ENCODE results near the gene TAX1BP1. TPM values are rescaled to one million over a fixed set of nuclear protein-coding genes. Genes with fewer than 3 reads are reported as not detected.

Gene TAX1BP1
- polyA plus RNA-seq, 1 donor from 2014 or later, result 115 TPM

DNA sequence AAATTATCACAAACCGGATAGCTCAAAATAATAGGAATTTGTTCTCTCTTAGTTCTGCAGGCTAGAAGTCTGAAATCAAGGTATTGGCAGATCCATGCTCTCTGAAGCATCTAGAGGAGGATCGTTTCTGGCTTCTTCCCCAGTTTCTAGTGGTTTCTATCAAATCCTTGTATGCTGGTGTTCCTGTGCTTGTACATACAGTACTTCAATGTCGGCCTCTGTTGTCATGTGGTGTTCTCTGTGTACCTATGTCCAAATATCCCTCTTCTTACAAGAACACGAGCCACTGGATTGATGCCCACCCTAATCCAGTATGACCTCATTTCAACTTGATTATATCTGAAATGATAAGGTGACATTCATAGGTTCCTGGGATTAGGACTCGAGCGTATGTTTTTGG is 9.8 kb upstream of the TAX1BP1 start:
- Histone ChIP-seq H3K9ac (ENCODE audit: low read length) (no peak overlapping the region), H3K36me3 (ENCODE audit: insufficient read depth, low read length) (no peaks in the 10 kb centered on the region), H3K4me3 (ENCODE audit: low read length) (no peak overlapping the region), H3K9me2 (ENCODE audit: insufficient read depth, low read length) (no peaks in the 10 kb centered on the region), H3K27ac (ENCODE audit: low read length) (no peak overlapping the region), H3F3A (ENCODE audit: insufficient read depth, low read length, poor library complexity, severe bottlenecking) (no peaks in the 10 kb centered on the region), H3K9me3 (ENCODE audit: low read length) (no peaks in the 10 kb centered on the region), H4K20me1 (ENCODE audit: insufficient read depth) (no peaks in the 10 kb centered on the region), H3K27me3 (ENCODE audit: insufficient read depth, low read depth, low read length) (no peaks in the 10 kb centered on the region), H3K4me2 (ENCODE audit: low read length) (no peak overlapping the region), H3K79me2 (replicated peaks; ENCODE audit: insufficient read depth, low read length) (no peaks in the 10 kb centered on the region), H2AFZ (ENCODE audit: low read depth, low read length) (no peak overlapping the region)
- TF ChIP-seq TAF1 (IDR thresholded peaks at IDR 0.05; ENCODE audit: low read depth), result no peak
- no peak for TF ChIP-seq RAD21 (conservative IDR thresholded peaks at IDR 0.05)

DNA sequence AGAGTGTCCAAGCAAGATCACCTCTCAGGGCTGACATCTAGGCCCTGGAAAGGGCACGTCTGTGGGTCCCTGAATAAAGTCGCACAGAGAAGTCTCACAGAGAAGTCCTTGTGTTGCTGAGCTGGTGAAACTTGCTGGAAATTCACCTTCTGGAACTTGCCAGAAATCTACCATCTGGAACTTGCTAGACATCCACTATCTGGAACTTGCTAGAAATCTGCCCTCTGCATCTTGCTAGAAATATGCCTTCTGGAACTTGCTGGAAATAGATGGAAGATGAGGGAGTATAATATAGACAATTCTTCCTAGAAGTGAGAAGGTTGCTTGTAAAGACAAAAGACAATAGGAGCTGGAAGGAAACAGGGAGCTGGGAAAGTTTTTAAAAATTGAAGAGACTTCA is 5.4 kb upstream of the TAX1BP1 start:
- H3K9ac ChIP-seq (ENCODE audit: low read length), result no peak overlapping the region
- H3K9me3 ChIP-seq (ENCODE audit: low read length), result no peaks in the 10 kb centered on the region
- no peaks in the 10 kb centered on the region for H3K36me3 ChIP-seq (ENCODE audit: insufficient read depth, low read length)
- H3K27me3 ChIP-seq (ENCODE audit: insufficient read depth, low read depth, low read length), result no peaks in the 10 kb centered on the region
- H4K20me1 ChIP-seq (ENCODE audit: insufficient read depth), result no peaks in the 10 kb centered on the region
- no peak overlapping the region for H3K27ac ChIP-seq (ENCODE audit: low read length)
- no peak overlapping the region for H2AFZ ChIP-seq (ENCODE audit: low read depth, low read length)
- H3F3A ChIP-seq (ENCODE audit: insufficient read depth, low read length, poor library complexity, severe bottlenecking), result no peaks in the 10 kb centered on the region
- H3K4me3 ChIP-seq (ENCODE audit: low read length), result no peak overlapping the region
- TF ChIP-seq MXI1 (conservative IDR thresholded peaks at IDR 0.05; ENCODE audit: poor library complexity, severe bottlenecking) (no peak), POLR2AphosphoS5 (IDR thresholded peaks at IDR 0.05) (no peak)
- no peaks in the 10 kb centered on the region for H3K9me2 ChIP-seq (ENCODE audit: insufficient read depth, low read length)
- H3K79me2 ChIP-seq (replicated peaks; ENCODE audit: insufficient read depth, low read length), result no peaks in the 10 kb centered on the region
- H3K4me2 ChIP-seq (ENCODE audit: low read length), result no peak overlapping the region

- no peak overlapping the region for H3K4me3 ChIP-seq (ENCODE audit: low read length)
- no peaks in the 10 kb centered on the region for H3F3A ChIP-seq (ENCODE audit: insufficient read depth, low read length, poor library complexity, severe bottlenecking)
- no peaks in the 10 kb centered on the region for H3K9me3 ChIP-seq (ENCODE audit: low read length)
- TF ChIP-seq RAD21 (conservative IDR thresholded peaks at IDR 0.05), result no peak
- no peak for TF ChIP-seq POLR2AphosphoS5 (IDR thresholded peaks at IDR 0.05)
- no peak for TF ChIP-seq MXI1 (conservative IDR thresholded peaks at IDR 0.05; ENCODE audit: poor library complexity, severe bottlenecking)
- no peak for TF ChIP-seq CTCF (IDR thresholded peaks at IDR 0.05; ENCODE audit: poor library complexity, severe bottlenecking)
- TF ChIP-seq EP300 (conservative IDR thresholded peaks at IDR 0.05; ENCODE audit: poor library complexity, severe bottlenecking), result no peak
- TF ChIP-seq, protein P1, sequence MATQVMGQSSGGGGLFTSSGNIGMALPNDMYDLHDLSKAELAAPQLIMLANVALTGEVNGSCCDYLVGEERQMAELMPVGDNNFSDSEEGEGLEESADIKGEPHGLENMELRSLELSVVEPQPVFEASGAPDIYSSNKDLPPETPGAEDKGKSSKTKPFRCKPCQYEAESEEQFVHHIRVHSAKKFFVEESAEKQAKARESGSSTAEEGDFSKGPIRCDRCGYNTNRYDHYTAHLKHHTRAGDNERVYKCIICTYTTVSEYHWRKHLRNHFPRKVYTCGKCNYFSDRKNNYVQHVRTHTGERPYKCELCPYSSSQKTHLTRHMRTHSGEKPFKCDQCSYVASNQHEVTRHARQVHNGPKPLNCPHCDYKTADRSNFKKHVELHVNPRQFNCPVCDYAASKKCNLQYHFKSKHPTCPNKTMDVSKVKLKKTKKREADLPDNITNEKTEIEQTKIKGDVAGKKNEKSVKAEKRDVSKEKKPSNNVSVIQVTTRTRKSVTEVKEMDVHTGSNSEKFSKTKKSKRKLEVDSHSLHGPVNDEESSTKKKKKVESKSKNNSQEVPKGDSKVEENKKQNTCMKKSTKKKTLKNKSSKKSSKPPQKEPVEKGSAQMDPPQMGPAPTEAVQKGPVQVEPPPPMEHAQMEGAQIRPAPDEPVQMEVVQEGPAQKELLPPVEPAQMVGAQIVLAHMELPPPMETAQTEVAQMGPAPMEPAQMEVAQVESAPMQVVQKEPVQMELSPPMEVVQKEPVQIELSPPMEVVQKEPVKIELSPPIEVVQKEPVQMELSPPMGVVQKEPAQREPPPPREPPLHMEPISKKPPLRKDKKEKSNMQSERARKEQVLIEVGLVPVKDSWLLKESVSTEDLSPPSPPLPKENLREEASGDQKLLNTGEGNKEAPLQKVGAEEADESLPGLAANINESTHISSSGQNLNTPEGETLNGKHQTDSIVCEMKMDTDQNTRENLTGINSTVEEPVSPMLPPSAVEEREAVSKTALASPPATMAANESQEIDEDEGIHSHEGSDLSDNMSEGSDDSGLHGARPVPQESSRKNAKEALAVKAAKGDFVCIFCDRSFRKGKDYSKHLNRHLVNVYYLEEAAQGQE (IDR thresholded peaks at IDR 0.05; ENCODE audit: borderline replicate concordance), result no peak
- TF ChIP-seq SMC3 (conservative IDR thresholded peaks at IDR 0.05; ENCODE audit: poor library complexity), result no peak
- no peak for TF ChIP-seq EZH2 (IDR thresholded peaks at IDR 0.05; ENCODE audit: borderline replicate concordance, insufficient read depth, low read length, poor library complexity, severe bottlenecking)
- TF ChIP-seq TAF1 (IDR thresholded peaks at IDR 0.05; ENCODE audit: low read depth), result no peak
- H2AFZ ChIP-seq (ENCODE audit: low read depth, low read length), result no peak overlapping the region
- no peaks in the 10 kb centered on the region for H3K79me2 ChIP-seq (replicated peaks; ENCODE audit: insufficient read depth, low read length)
- no peak overlapping the region for H3K4me2 ChIP-seq (ENCODE audit: low read length)
- H4K20me1 ChIP-seq (ENCODE audit: insufficient read depth), result no peaks in the 10 kb centered on the region
- no peaks in the 10 kb centered on the region for H3K27me3 ChIP-seq (ENCODE audit: insufficient read depth, low read depth, low read length)
- no peak overlapping the region for H3K27ac ChIP-seq (ENCODE audit: low read length)
- no peaks in the 10 kb centered on the region for H3K9me2 ChIP-seq (ENCODE audit: insufficient read depth, low read length)
- H3K9ac ChIP-seq (ENCODE audit: low read length), result no peak overlapping the region
- H3K36me3 ChIP-seq (ENCODE audit: insufficient read depth, low read length), result no peaks in the 10 kb centered on the region
Observed at GRCh38 chr7:27735165-27735564, 4.8 kb upstream of the TAX1BP1 start.
